ENCODE results near the gene TSPAN11. TPM values are rescaled to one million over a fixed set of nuclear protein-coding genes. Genes with fewer than 3 reads are reported as not detected.

TSPAN11 gene
- total RNA-seq, 4 donors from 2014 or later = 10.7 to 30.6 (median 18.3) TPM

DNA sequence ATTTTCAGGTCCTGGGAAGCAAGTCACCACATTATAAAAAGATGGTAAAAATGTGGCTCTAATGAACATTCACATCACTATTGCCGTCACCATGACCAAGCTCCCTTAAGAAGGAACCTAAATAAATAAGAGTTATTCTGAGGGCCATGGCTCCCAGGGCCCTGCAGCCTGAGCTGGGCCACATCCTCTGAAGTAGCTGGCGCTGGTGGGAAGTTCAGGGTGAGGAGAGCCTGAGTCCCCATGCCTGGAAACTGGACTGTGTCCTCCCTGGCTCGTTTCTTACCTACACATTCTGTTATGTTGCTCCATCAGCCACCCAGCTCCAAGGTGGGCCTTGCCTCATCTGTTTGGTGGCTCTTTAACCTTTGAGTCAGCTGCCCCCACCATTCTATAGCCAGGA is 42.5 kb downstream of the TSPAN11 start:
- Histone ChIP-seq H3K27ac (no peak overlapping the region), H3K36me3 (peaks cover 0 to 23% (median 0%) of the 10 kb centered on the region in 3 donors), H3K4me1 (peaks cover 0 to 22% (median 1%) of the 10 kb centered on the region in 4 donors), H3K27me3 (no peaks in the 10 kb centered on the region), H3K4me3 (no peak overlapping the region), H3K9me3 (no peaks in the 10 kb centered on the region)
- no peak for TF ChIP-seq POLR2A (IDR thresholded peaks at IDR 0.05)
- TF ChIP-seq, protein P1, sequence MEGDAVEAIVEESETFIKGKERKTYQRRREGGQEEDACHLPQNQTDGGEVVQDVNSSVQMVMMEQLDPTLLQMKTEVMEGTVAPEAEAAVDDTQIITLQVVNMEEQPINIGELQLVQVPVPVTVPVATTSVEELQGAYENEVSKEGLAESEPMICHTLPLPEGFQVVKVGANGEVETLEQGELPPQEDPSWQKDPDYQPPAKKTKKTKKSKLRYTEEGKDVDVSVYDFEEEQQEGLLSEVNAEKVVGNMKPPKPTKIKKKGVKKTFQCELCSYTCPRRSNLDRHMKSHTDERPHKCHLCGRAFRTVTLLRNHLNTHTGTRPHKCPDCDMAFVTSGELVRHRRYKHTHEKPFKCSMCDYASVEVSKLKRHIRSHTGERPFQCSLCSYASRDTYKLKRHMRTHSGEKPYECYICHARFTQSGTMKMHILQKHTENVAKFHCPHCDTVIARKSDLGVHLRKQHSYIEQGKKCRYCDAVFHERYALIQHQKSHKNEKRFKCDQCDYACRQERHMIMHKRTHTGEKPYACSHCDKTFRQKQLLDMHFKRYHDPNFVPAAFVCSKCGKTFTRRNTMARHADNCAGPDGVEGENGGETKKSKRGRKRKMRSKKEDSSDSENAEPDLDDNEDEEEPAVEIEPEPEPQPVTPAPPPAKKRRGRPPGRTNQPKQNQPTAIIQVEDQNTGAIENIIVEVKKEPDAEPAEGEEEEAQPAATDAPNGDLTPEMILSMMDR (IDR thresholded peaks at IDR 0.05) = no peak
- TF ChIP-seq EP300 (IDR thresholded peaks at IDR 0.05) = no peak
- no peak for DNase-seq (ENCODE audit: low spot score in 2 of 2)
- 89 to 99% methylated on average over 3 of the region's 3 CpGs for WGBS, 2 donors

DNA sequence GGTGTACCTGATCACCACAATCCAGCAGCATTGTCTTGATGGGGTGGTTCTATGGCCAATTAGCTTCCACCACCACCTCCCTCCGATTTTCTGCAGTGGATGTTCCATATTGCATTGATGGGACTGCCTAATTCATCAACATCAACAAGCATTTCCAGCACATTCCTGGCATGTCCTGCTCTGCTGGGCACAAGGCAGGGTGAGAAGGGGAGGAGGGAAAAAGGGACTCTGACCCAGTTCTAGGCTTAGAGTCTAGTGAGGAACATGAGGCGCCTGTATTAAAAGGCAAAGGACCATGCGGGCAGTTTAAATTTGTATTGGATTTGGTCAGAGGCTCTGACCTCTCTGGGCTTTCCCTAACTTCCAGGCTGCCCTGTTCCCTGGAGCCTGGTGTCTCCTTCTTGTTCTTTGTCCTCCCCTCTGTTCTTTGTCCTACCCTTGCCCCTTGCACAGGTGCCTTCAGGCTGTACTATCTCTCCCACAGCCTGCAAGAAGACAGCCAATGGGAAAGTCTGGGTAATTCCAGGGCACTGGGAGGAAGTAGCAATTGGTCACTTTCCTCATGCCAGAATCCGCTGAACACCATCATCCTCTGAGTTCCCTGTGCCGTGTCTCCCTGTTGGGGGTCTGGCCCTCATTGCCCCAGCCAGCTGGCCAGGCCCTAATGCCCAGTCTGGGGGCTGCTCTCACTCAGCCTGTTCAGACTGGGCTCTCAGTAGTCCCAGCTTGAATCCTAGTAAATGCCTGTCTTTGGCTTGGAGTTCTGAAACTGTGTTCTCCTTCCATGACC is 43.3 kb downstream of the TSPAN11 start:
- H3K27me3 ChIP-seq = no peaks in the 10 kb centered on the region
- H3K4me1 ChIP-seq = peaks cover 0 to 22% (median 1%) of the 10 kb centered on the region in 4 donors
- TF ChIP-seq, protein P1 (IDR thresholded peaks at IDR 0.05) = no peak
- TF ChIP-seq POLR2A (IDR thresholded peaks at IDR 0.05) = no peak
- TF ChIP-seq EP300 (IDR thresholded peaks at IDR 0.05) = no peak
- WGBS, 2 donors = 63 to 73% methylated on average over 5 of the region's 5 CpGs
- H3K4me3 ChIP-seq = no peak overlapping the region
- H3K36me3 ChIP-seq = peaks cover 0 to 19% (median 0%) of the 10 kb centered on the region in 3 donors
- H3K27ac ChIP-seq = no peak overlapping the region
- DNase-seq (ENCODE audit: low spot score in 2 of 2) = no peak
- no peaks in the 10 kb centered on the region for H3K9me3 ChIP-seq

DNA sequence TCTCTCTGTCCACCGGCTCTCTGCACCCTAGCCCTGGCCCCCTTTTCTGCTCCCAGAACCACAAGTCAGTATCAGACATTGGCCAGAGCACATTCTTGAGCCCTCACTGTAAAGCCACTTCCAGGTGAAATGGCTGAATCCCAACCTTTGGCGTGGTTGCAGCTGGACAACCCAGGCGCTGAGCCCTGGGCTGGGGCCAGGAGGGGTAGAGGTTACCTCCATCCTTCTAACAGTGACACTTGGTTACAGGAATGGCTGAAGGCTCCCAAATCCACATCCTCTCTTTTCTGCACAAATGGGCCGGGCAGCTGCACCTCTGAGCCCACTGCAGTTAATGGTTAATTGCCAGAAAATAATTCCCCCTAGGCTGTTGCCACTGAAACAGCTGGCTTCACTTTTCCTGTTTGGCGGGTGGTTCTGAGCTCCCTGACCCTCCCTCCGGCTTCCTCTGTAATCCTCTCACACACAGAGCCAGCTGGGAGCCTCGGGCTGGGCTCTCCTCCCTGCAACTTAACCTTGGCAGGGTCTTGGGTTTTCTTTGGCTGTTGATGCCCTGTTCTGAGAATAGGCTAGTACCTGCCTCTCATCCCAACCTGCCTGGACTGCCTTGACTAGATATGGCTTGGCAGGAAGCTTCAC is 44.1 kb downstream of the TSPAN11 start:
- no peaks in the 10 kb centered on the region for H3K27me3 ChIP-seq
- H3K4me1 ChIP-seq = peaks cover 0 to 22% (median 1%) of the 10 kb centered on the region in 4 donors
- no peak overlapping the region for H3K27ac ChIP-seq
- 38 to 45% methylated on average over 7 of the region's 7 CpGs for WGBS, 2 donors
- TF ChIP-seq, protein P1 (IDR thresholded peaks at IDR 0.05) = no peak
- no peak overlapping the region for H3K4me3 ChIP-seq
- peaks cover 0 to 11% (median 0%) of the 10 kb centered on the region in 3 donors for H3K36me3 ChIP-seq
- no peak for DNase-seq (ENCODE audit: low spot score in 2 of 2)
- no peaks in the 10 kb centered on the region for H3K9me3 ChIP-seq

DNA sequence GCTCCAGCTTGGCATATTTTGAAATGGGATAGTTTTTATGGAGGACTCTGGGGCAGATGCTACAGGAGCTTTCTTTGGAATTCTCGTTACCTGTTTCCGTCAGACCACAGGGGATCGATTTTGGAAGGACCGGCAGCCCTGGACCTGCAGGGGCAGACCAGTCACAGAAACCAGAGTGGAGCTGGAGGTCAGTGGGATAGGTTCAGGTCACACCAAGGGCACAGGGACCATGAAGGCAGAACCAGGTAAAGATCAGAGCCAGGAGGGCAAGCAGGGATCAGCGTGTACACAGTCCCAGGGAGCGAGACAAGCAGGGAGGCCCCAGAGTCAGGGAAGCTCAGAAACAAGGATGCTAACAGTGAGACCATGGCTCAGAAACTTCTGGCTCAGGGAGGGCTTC is 45.5 kb downstream of the TSPAN11 start:
- Histone ChIP-seq H3K9me3 (no peaks in the 10 kb centered on the region), H3K27ac (no peak overlapping the region), H3K36me3 (no peaks in the 10 kb centered on the region), H3K27me3 (no peaks in the 10 kb centered on the region), H3K4me3 (no peak overlapping the region), H3K4me1 (peaks cover 0 to 35% (median 1%) of the 10 kb centered on the region in 4 donors)
- no peak for DNase-seq (ENCODE audit: low spot score in 2 of 2)
- TF ChIP-seq POLR2A (IDR thresholded peaks at IDR 0.05) (no peak), EP300 (IDR thresholded peaks at IDR 0.05) (no peak)
- TF ChIP-seq, protein P1 (IDR thresholded peaks at IDR 0.05) = no peak
- 80 to 82% methylated on average over 6 of the region's 6 CpGs for WGBS, 2 donors

DNA sequence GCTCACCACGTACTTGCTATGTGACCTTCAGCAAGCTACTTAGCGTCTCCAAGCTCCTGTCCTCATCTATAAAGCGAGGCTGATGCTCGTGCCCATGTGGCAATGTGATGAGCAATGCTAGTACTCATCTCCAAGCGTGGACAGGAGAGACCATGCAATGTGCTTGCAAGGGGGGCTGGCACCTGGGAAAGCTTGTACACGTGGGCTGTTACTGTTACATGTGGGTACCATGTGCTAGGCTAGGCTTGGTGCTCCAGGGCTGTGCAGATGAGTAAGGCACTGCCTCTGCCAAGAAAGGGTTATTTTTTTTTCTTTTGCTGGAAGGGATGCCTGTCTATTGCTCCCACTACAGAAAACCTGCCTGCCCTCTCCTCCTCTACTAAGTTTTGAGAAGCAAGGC is 46.6 kb downstream of the TSPAN11 start:
- H3K27ac ChIP-seq = no peak overlapping the region
- H3K4me1 ChIP-seq = peaks cover 0 to 42% (median 1%) of the 10 kb centered on the region in 4 donors
- no peaks in the 10 kb centered on the region for H3K27me3 ChIP-seq
- TF ChIP-seq, protein P1 (IDR thresholded peaks at IDR 0.05) = no peak
- TF ChIP-seq EP300 (IDR thresholded peaks at IDR 0.05) = no peak
- no peak for TF ChIP-seq POLR2A (IDR thresholded peaks at IDR 0.05)
- no peaks in the 10 kb centered on the region for H3K9me3 ChIP-seq
- 86 to 89% methylated on average over 6 of the region's 6 CpGs for WGBS, 2 donors
- H3K36me3 ChIP-seq = no peaks in the 10 kb centered on the region
- DNase-seq (ENCODE audit: low spot score in 2 of 2) = no peak
- H3K4me3 ChIP-seq = no peak overlapping the region
